Ovary (tissue), 9 donors: ENCODE data around the gene GRAMD2A. TPM values are rescaled to one million over a fixed set of nuclear protein-coding genes. Genes with fewer than 3 reads are reported as not detected.

Experiments used
- DNase-seq, 5 donors: peaks; one replicate each; pipeline ENCODE4 v3.0.0-alpha.2; 2019 to 2020
- H3K27ac ChIP-seq, 2 donors: fragments of 200-600 bp; one replicate each; pipeline versions ENCODE4 v1.5.1 to v1.8.0; 2019 to 2022
- H3K27me3 ChIP-seq: fragments of 200-600 bp; one replicate; pipeline ENCODE4 v1.8.0; 2022
- H3K36me3 ChIP-seq: fragments of 200-600 bp; sonication (generic); one replicate; pipeline ENCODE4 v1.5.1; 2019
- H3K4me1 ChIP-seq: one replicate; pipeline ENCODE4 v1.8.1; 2013; ENCODE audit warnings: mild to moderate bottlenecking, moderate library complexity; ENCODE audit not compliant: insufficient read depth
- H3K4me3 ChIP-seq: fragments of 200-600 bp; sonication (generic); one replicate; pipeline ENCODE4 v1.5.1; 2017
- H3K9me3 ChIP-seq, 2 donors: fragments of 200-600 bp in 1 of 2; sonication (generic) in 1 of 2; one replicate each; pipeline versions ENCODE4 v1.5.1 to v1.8.1; 2013 to 2019; ENCODE audit warnings: mild to moderate bottlenecking in 1 of 2, moderate library complexity in 1 of 2
- CTCF ChIP-seq, 3 donors: fragments of 450-650 bp in 2 of 3; fragments of 200-600 bp in 1 of 3; IDR thresholded peaks; one replicate each; pipeline versions ENCODE4 v1.5.1 to v1.8.0; 2016 to 2022; ENCODE audit warnings: antibody characterized with exemption in 3 of 3, mild to moderate bottlenecking in 1 of 3
- EP300 ChIP-seq: sonication (generic); formaldehyde crosslinking; IDR thresholded peaks from one replicate; pipeline ENCODE4 v1.6.1; 2017; ENCODE audit warnings: antibody characterized with exemption
- POLR2A ChIP-seq: fragments of 450-650 bp; IDR thresholded peaks from one replicate; pipeline ENCODE4 v1.6.1; 2017; ENCODE audit warnings: antibody characterized with exemption, mild to moderate bottlenecking, moderate library complexity
- WGBS, 3 donors: extraction: QIAGEN DNeasy Blood & Tissue Kit in 1 of 3; methylation state at CpG; one replicate each; pipeline versions ENCODE4 v1.1.5 to v1.1.7; 2013 to 2017; 5-methylcytosine and 5-hydroxymethylcytosine counted together
- intact Hi-C, 4 donors: fragments of 100-400 bp; cut with DNase I; formaldehyde crosslinking; loops; one replicate each; pipeline versions ENCODE4 v1.11.0 to v1.15.1; 2022 to 2023
- polyA plus RNA-seq, 2 donors: library from polyadenylated mRNA; stranded (reverse); fragments of 200-250 nt in 1 of 2; fragments of 350-450 nt in 1 of 2; fragmentation: Illumina TruSeq in 1 of 2; extraction: RNeasy Lipid Tissue Mini Kit (QIAGEN cat#74804) in 1 of 2; gene quantifications; one replicate each; pipeline ENCODE4 v1.2.3, GENCODE V29; 2013 to 2014
- total RNA-seq, 7 donors: library from RNA; depleted of rRNA in 2 of 7; stranded (reverse); fragments of >200 nt in 2 of 7; fragmentation: NEBNext Ultra II Directional in 3 of 7; extraction: Animal tissue kit (Norgen Biotek cat#: 25700) in 3 of 7; gene quantifications; one replicate each; pipeline versions ENCODE4 v1.1.0 to v1.2.4, GENCODE V29; 2016 to 2023
- donor health status: DM: no; HTN: no; CAD: no; lungs with moderate emphysema.
- donor health status: DM: no; HTN: no; CAD: no.
- donor health status: Bipolar disorder and iron deficiency.
- donor health status: DM: yes; HTN: yes; CAD: no.
- donor health status: DM: no; HTN: no; CAD: no.
- donor health status: DM: yes; HTN: yes; CAD: no.

Gene GRAMD2A
- total and polyA plus RNA-seq, 9 donors = 0.08 to 8.5 (median 1.4) TPM

DNA sequence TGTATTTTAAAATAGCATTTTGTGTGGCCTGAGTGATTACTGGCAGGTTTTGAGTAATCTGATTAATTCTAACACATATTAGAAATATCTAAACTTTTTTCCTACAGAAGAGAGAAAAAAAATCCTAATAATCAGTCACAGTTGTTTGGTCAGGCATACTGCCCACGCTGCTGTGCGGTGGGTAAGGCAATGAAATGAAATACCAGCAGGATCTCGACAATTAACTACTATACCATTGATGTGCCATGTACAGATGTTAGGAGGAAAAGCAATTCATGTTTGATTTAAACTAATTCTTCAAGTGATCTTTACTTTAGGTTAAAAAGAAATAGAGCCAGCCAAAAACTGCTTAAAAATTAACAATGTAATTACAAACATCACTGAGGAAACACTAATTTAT, 5.2 kb downstream of the GRAMD2A start:
- H3K27me3 ChIP-seq = no peaks in the 10 kb centered on the region
- peaks cover 2% of the 10 kb centered on the region for H3K4me1 ChIP-seq
- 79 to 81% (median 80%) methylated on average over 3 of the region's 3 CpGs for WGBS, 3 donors
- H3K4me3 ChIP-seq = no peak overlapping the region
- no peak overlapping the region for H3K27ac ChIP-seq
- no peak for TF ChIP-seq CTCF (IDR thresholded peaks at IDR 0.05)
- TF ChIP-seq EP300 = no peak
- TF ChIP-seq POLR2A = no peak
- H3K36me3 ChIP-seq = no peaks in the 10 kb centered on the region
- no peaks in the 10 kb centered on the region for H3K9me3 ChIP-seq
- no peak for DNase-seq
- intact Hi-C loops = no loop called here

GRCh38 chr15:72189250-72189902, 8.2 kb downstream of the GRAMD2A start:
- DNase-seq = no peak
- H3K27me3 ChIP-seq = no peaks in the 10 kb centered on the region
- H3K4me1 ChIP-seq = no peaks in the 10 kb centered on the region
- H3K9me3 ChIP-seq = no peaks in the 10 kb centered on the region
- H3K27ac ChIP-seq = no peak overlapping the region
- no peak overlapping the region for H3K4me3 ChIP-seq
- intact Hi-C loops = no loop called here
- WGBS, 3 donors = 80 to 95% (median 85%) methylated on average over 2 of the region's 2 CpGs
- TF ChIP-seq POLR2A (no peak), CTCF (IDR thresholded peaks at IDR 0.05) (no peak), EP300 (no peak)
- H3K36me3 ChIP-seq = no peaks in the 10 kb centered on the region

DNA sequence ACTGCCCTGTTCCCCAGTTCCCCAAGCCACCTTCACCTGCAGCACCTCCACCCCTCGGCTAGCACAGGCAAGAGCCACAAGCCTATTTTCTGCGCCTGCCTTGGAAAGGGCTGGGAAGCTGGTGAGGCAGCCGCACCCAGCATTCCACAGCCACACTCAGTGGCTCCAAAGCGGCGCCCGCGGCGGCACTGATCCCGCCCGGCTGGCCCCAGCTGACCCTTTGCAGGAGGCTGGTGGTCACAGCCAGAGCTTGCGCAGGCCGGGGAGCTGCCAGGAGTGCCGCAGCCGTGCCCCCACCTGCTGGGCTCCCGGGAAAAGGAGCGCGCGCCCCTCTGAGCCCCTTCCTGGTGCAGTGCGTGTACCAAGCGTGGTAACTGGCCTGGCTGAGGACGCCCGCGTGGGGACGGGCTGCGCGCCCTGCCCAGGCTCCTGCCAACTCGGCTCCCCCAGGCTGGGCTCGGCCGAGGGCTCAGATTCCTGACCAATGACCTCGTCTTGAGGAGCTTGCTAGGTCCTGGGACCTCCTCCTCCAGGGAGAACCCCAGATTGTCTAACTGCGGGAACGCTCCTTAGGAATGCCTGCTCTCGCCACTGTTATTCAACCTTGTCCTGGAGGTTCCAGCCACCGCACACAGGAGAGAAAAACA, 13.3 kb downstream of the GRAMD2A start:
- no peak for DNase-seq
- peaks cover 5% of the 10 kb centered on the region for H3K4me1 ChIP-seq
- no peaks in the 10 kb centered on the region for H3K27me3 ChIP-seq
- intact Hi-C loops = no loop called here
- 4 to 7% (median 6%) methylated on average over 22 to 34 of the region's 34 CpGs for WGBS, 3 donors
- TF ChIP-seq POLR2A (no peak), EP300 (no peak), CTCF (IDR thresholded peaks at IDR 0.05) (no peak)
- no peaks in the 10 kb centered on the region for H3K36me3 ChIP-seq
- no peak overlapping the region for H3K4me3 ChIP-seq
- H3K27ac ChIP-seq = no peak overlapping the region
- H3K9me3 ChIP-seq = no peaks in the 10 kb centered on the region

DNA sequence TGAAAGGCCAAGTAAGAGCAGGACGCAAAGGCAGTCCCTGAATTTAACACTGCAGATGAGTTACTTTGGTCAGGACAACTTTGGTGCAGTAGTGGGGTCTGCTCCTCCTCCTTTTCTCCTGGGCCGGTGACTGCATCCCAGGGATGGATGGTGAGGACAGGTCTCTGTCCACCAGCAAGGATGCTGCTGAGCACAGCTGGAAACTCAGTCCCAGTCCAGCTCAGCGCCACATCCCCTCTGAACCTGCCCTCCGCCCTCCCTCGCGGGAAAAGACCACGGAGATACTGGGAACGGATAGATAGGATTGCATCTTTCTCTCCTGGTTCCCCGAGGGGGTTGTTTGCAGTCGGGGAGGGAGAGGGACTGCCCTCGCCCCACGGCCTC, 13.8 kb downstream of the GRAMD2A start:
- no peak for DNase-seq
- TF ChIP-seq POLR2A = no peak
- TF ChIP-seq CTCF (IDR thresholded peaks at IDR 0.05) = no peak
- no peak for TF ChIP-seq EP300
- no peaks in the 10 kb centered on the region for H3K27me3 ChIP-seq
- intact Hi-C loops = no loop called here
- no peaks in the 10 kb centered on the region for H3K36me3 ChIP-seq
- no peak overlapping the region for H3K27ac ChIP-seq
- no peak overlapping the region for H3K4me3 ChIP-seq
- 24 to 30% (median 25%) methylated on average over 12 of the region's 12 CpGs for WGBS, 3 donors
- H3K4me1 ChIP-seq = peaks cover 5% of the 10 kb centered on the region
- no peaks in the 10 kb centered on the region for H3K9me3 ChIP-seq
